ENCODE results near the gene UMAD1. TPM values are rescaled to one million over a fixed set of nuclear protein-coding genes. Genes with fewer than 3 reads are reported as not detected.

Gene UMAD1
- total and polyA plus RNA-seq, 11 donors = 3.5 to 19.7 (median 15.3) TPM

- Histone ChIP-seq H3K36me3 (no peaks in the 10 kb centered on the region), H3K9me3 (peaks cover 0 to 6% (median 0%) of the 10 kb centered on the region in 12 donors), H3K27ac (peak overlapping the region in 3 of 12 donors; percentile 20 to 30 (median 25)), H3K4me3 (no peak overlapping the region), H3K27me3 (no peaks in the 10 kb centered on the region), H3K4me1 (peaks cover 0 to 78% (median 46%) of the 10 kb centered on the region in 12 donors)
- DNase-seq (no peak), ATAC-seq (peak in 2 of 4 donors; percentile 34 to 40)
- intact Hi-C loops (cut with DNase I) = loop anchor here in 2 of 10 donors (5.0 kb wide), 2 partner anchors 39 to 44 kb away; no protein-coding TSS in a partner anchor
- TF ChIP-seq POLR2A (IDR thresholded peaks at IDR 0.05) (no peak), CTCF (IDR thresholded peaks at IDR 0.05) (no peak)
- 42 to 72% (median 57%) methylated on average over 4 of the region's 4 CpGs for WGBS, 4 donors
Observed at GRCh38 chr7:7702826-7703225, 62.3 kb downstream of the UMAD1 start.

- intact Hi-C loops (cut with DNase I) = loop anchor here in 2 of 10 donors (5.0 kb wide), 2 partner anchors 39 to 44 kb away; no protein-coding TSS in a partner anchor
- H3K4me3 ChIP-seq = no peak overlapping the region
- DNase-seq (no peak), ATAC-seq (no peak)
- peaks cover 0 to 6% (median 0%) of the 10 kb centered on the region in 12 donors for H3K9me3 ChIP-seq
- no peaks in the 10 kb centered on the region for H3K36me3 ChIP-seq
- peaks cover 0 to 79% (median 45%) of the 10 kb centered on the region in 12 donors for H3K4me1 ChIP-seq
- no peak overlapping the region for H3K27ac ChIP-seq
- TF ChIP-seq POLR2A (IDR thresholded peaks at IDR 0.05) (no peak), CTCF (IDR thresholded peaks at IDR 0.05) (no peak)
- no peaks in the 10 kb centered on the region for H3K27me3 ChIP-seq
- 89 to 98% (median 97%) methylated on average over 7 of the region's 7 CpGs for WGBS, 4 donors
Observed at GRCh38 chr7:7703427-7703826, 62.9 kb downstream of the UMAD1 start.

GRCh38 chr7:7704867-7705266 is 64.3 kb downstream of the UMAD1 start:
- intact Hi-C loops (cut with DNase I) = loop anchor here in 3 of 10 donors (5.0 kb wide), 2 partner anchors 37 to 42 kb away; no protein-coding TSS in a partner anchor
- DNase-seq = no peak
- Histone ChIP-seq H3K27me3 (no peaks in the 10 kb centered on the region), H3K27ac (no peak overlapping the region), H3K36me3 (no peaks in the 10 kb centered on the region), H3K9me3 (peaks cover 0 to 6% (median 0%) of the 10 kb centered on the region in 12 donors), H3K4me1 (peaks cover 0 to 70% (median 37%) of the 10 kb centered on the region in 12 donors), H3K4me3 (no peak overlapping the region)
- WGBS, 4 donors = 89 to 93% (median 91%) methylated on average over 4 of the region's 4 CpGs
- TF ChIP-seq CTCF (IDR thresholded peaks at IDR 0.05) (no peak), POLR2A (IDR thresholded peaks at IDR 0.05) (no peak)
- ATAC-seq = no peak

GRCh38 chr7:7705318-7705717 is 64.8 kb downstream of the UMAD1 start:
- ATAC-seq = no peak
- intact Hi-C loops (cut with DNase I) = loop anchor here in 1 of 10 donors (5.0 kb wide), 1 partner anchor 37 kb away; no protein-coding TSS in a partner anchor
- peaks cover 0 to 66% (median 34%) of the 10 kb centered on the region in 12 donors for H3K4me1 ChIP-seq
- no peaks in the 10 kb centered on the region for H3K36me3 ChIP-seq
- TF ChIP-seq CTCF (IDR thresholded peaks at IDR 0.05) = no peak
- no peak for TF ChIP-seq POLR2A (IDR thresholded peaks at IDR 0.05)
- no peak for DNase-seq
- H3K27ac ChIP-seq = no peak overlapping the region
- WGBS, 4 donors = 91 to 97% (median 93%) methylated on average over 2 of the region's 2 CpGs
- H3K27me3 ChIP-seq = no peaks in the 10 kb centered on the region
- no peak overlapping the region for H3K4me3 ChIP-seq
- peaks cover 0 to 2% (median 0%) of the 10 kb centered on the region in 12 donors for H3K9me3 ChIP-seq

All from heart left ventricle (tissue), 16 donors.